H1 (cell line): ENCODE data around the gene TELO2. TPM values are rescaled to one million over a fixed set of nuclear protein-coding genes. Genes with fewer than 3 reads are reported as not detected.
A peak's percentile ranks its signal among the peaks of the same experiment; 100 is the strongest.

Experiments used
- CTCF ChIA-PET: fragments of 300-600 bp; sonication (Branson Sonifier 250); formaldehyde crosslinking; loops from one replicate; lab custom pipeline; 2021; ENCODE audit not compliant: partially characterized antibody; lab: Charles Lee
- POLR2A ChIA-PET: fragments of 300-600 bp; sonication (Branson Sonifier 250); formaldehyde crosslinking; loops from one replicate; lab custom pipeline; 2021; ENCODE audit warnings: inconsistent platforms; ENCODE audit not compliant: partially characterized antibody; lab: Charles Lee
- DNase-seq, 2 experiments: peaks; one replicate each; pipeline versions ENCODE4 v3.0.0 to v3.0.0-alpha.2; 2010 to 2022; ENCODE audit warnings: low spot score in 2 of 2, low read depth in 1 of 2, mixed read lengths in 1 of 2
- FAIRE-seq: peaks from 2 replicates; lab custom pipeline; 2011; peaks lifted over from hg19 to GRCh38; lab: Jason Lieb, UNC
- H2AFZ ChIP-seq: 2 replicates; pipeline ENCODE4 v1.8.1; 2012; ENCODE audit warnings: low read length, inconsistent platforms
- H2AK5ac ChIP-seq: 2 replicates; pipeline ENCODE4 v1.6.1; 2013; ENCODE audit warnings: low read depth, low read length
- H2BK120ac ChIP-seq: replicated peaks from 2 replicates; pipeline ENCODE3; 2013; ENCODE audit warnings: low read depth, low read length, inconsistent platforms
- H2BK12ac ChIP-seq: 2 replicates; pipeline ENCODE4 v1.6.1; 2013; ENCODE audit warnings: low read depth, low read length
- H2BK15ac ChIP-seq: 2 replicates; pipeline ENCODE4 v1.6.1; 2013; ENCODE audit warnings: low read length
- H2BK20ac ChIP-seq: 2 replicates; pipeline ENCODE4 v1.6.1; 2013; ENCODE audit warnings: low read length
- H2BK5ac ChIP-seq: 2 replicates; pipeline ENCODE4 v1.6.1; 2013; ENCODE audit warnings: low read depth, low read length
- H3K14ac ChIP-seq: 2 replicates; pipeline ENCODE4 v1.6.1; 2013; ENCODE audit warnings: inconsistent platforms; ENCODE audit not compliant: insufficient read length
- H3K18ac ChIP-seq: 2 replicates; pipeline ENCODE4 v1.6.1; 2013; ENCODE audit warnings: low read length; ENCODE audit errors: extremely low read depth
- H3K23ac ChIP-seq: 2 replicates; pipeline ENCODE4 v1.6.1; 2013; ENCODE audit warnings: inconsistent platforms; ENCODE audit not compliant: insufficient read length
- H3K23me2 ChIP-seq: 2 replicates; pipeline ENCODE4 v1.6.1; 2013; ENCODE audit warnings: low read depth, low read length
- H3K27ac ChIP-seq: 2 replicates; pipeline ENCODE4 v1.6.1; 2011; ENCODE audit warnings: low read depth, low read length, inconsistent platforms
- H3K27me3 ChIP-seq, 4 experiments: replicated peaks in 1 of 4; 1 replicate in 1 of 4; 2 replicates in 3 of 4; pipeline versions ENCODE4 v1.6.1 to v1.8.1; 2011 to 2013; ENCODE audit warnings: low read length in 3 of 4, mild to moderate bottlenecking in 3 of 4, inconsistent platforms in 2 of 4, mixed read lengths in 2 of 4, moderate library complexity in 1 of 4; ENCODE audit not compliant: control insufficient read depth in 3 of 4, insufficient read depth in 3 of 4; ENCODE audit errors: extremely low read depth in 1 of 4
- H3K36me3 ChIP-seq, 4 experiments: 2 replicates each; pipeline versions ENCODE4 v1.6.1 to v1.8.1; 2011 to 2013; ENCODE audit warnings: mild to moderate bottlenecking in 4 of 4, low read length in 3 of 4, moderate library complexity in 2 of 4, control low read depth in 1 of 4, inconsistent platforms in 1 of 4; ENCODE audit not compliant: insufficient read depth in 4 of 4, control insufficient read depth in 2 of 4
- H3K4ac ChIP-seq: replicated peaks from 2 replicates; pipeline ENCODE3; 2013; ENCODE audit warnings: low read length, low read depth, mixed read lengths, inconsistent platforms; ENCODE audit not compliant: insufficient read length
- H3K4me1 ChIP-seq, 4 experiments: replicated peaks in 1 of 4; 1 replicate in 1 of 4; 2 replicates in 3 of 4; pipeline versions ENCODE4 v1.6.1 to v1.8.1; 2011 to 2013; ENCODE audit warnings: low read length in 3 of 4, inconsistent platforms in 2 of 4, mixed read lengths in 1 of 4; ENCODE audit not compliant: insufficient read depth in 4 of 4, control insufficient read depth in 3 of 4
- H3K4me2 ChIP-seq, 2 experiments: 2 replicates each; pipeline versions ENCODE4 v1.6.1 to v1.8.1; 2011 to 2013; ENCODE audit warnings: low read depth in 2 of 2, low read length in 2 of 2, control low read depth in 1 of 2, inconsistent platforms in 1 of 2, mild to moderate bottlenecking in 1 of 2; ENCODE audit not compliant: insufficient read depth in 1 of 2
- H3K4me3 ChIP-seq, 4 experiments: fragments of 200-600, 300-600 bp in 1 of 4; sonication (generic), shearing (Covaris generic), sonication (Bioruptor Twin) in 1 of 4; 2 replicates each; pipeline versions ENCODE4 v1.5.1 to v1.8.1; 2011 to 2016; ENCODE audit warnings: low read length in 4 of 4, low read depth in 3 of 4, control low read depth in 2 of 4, inconsistent platforms in 2 of 4, mild to moderate bottlenecking in 2 of 4, mixed read lengths in 1 of 4, moderate library complexity in 1 of 4; ENCODE audit not compliant: insufficient read depth in 2 of 4; ENCODE audit errors: extremely low read depth in 1 of 4
- H3K56ac ChIP-seq: replicated peaks from 2 replicates; pipeline ENCODE3; 2013; ENCODE audit warnings: low read depth, mild to moderate bottlenecking, mixed read lengths, low read length, inconsistent platforms; ENCODE audit not compliant: insufficient read length
- H3K79me1 ChIP-seq: 2 replicates; pipeline ENCODE4 v1.6.1; 2013; ENCODE audit warnings: low read depth, low read length, control low read depth
- H3K79me2 ChIP-seq, 2 experiments: 2 replicates each; pipeline versions ENCODE4 v1.6.1 to v1.8.1; 2012 to 2013; ENCODE audit warnings: low read length in 2 of 2, mild to moderate bottlenecking in 2 of 2, inconsistent platforms in 1 of 2; ENCODE audit not compliant: insufficient read depth in 2 of 2, control insufficient read depth in 1 of 2
- H3K9ac ChIP-seq, 4 experiments: replicated peaks in 1 of 4; 1 replicate in 1 of 4; 2 replicates in 3 of 4; pipeline versions ENCODE4 v1.6.1 to v1.8.1; 2011 to 2013; ENCODE audit warnings: low read depth in 3 of 4, low read length in 3 of 4, control low read depth in 2 of 4, mild to moderate bottlenecking in 2 of 4, moderate library complexity in 2 of 4, inconsistent platforms in 1 of 4; ENCODE audit errors: extremely low read depth in 1 of 4
- H3K9me3 ChIP-seq, 2 experiments: 2 replicates each; pipeline versions ENCODE4 v1.6.1 to v1.8.1; 2012 to 2013; ENCODE audit warnings: mild to moderate bottlenecking in 2 of 2, moderate library complexity in 2 of 2, control low read depth in 1 of 2, inconsistent platforms in 1 of 2, low read depth in 1 of 2, low read length in 1 of 2, mixed read lengths in 1 of 2; ENCODE audit not compliant: insufficient read depth in 2 of 2
- H4K20me1 ChIP-seq, 2 experiments: replicated peaks in 1 of 2; 2 replicates each; pipeline versions ENCODE3 to v1.8.1; 2011 to 2013; ENCODE audit warnings: inconsistent platforms in 2 of 2, low read length in 2 of 2, mild to moderate bottlenecking in 1 of 2; ENCODE audit not compliant: insufficient read depth in 2 of 2, control insufficient read depth in 1 of 2
- H4K5ac ChIP-seq: 2 replicates; pipeline ENCODE4 v1.6.1; 2013; ENCODE audit warnings: low read length, low read depth, mixed read lengths, inconsistent platforms; ENCODE audit not compliant: insufficient read length
- H4K8ac ChIP-seq: 2 replicates; pipeline ENCODE4 v1.8.0; 2013; ENCODE audit warnings: mild to moderate bottlenecking, moderate library complexity, low read length, inconsistent platforms; ENCODE audit not compliant: insufficient read depth; ENCODE audit errors: extremely low read depth
- H4K91ac ChIP-seq: replicated peaks from 2 replicates; pipeline ENCODE3; 2013; ENCODE audit warnings: low read length, mixed read lengths, inconsistent platforms; ENCODE audit not compliant: insufficient read length
- MAFK ChIP-seq: IDR thresholded peaks from 2 replicates; pipeline ENCODE4 v1.6.1; 2012; ENCODE audit warnings: low read depth, mild to moderate bottlenecking, improper control_type of control experiment, low read length
- WGBS, 2 experiments: shearing (Covaris generic) in 1 of 2; methylation state at CpG; one replicate each; pipeline versions ENCODE4 v1.1.6 to v1.1.7; 2013 to 2015; ENCODE audit warnings: low lambda C conversion rate in 2 of 2, mixed read lengths in 2 of 2, inconsistent platforms in 1 of 2, low coverage in 1 of 2, missing lambda C conversion rate in 1 of 2; ENCODE audit not compliant: insufficient replicate concordance in 2 of 2, insufficient coverage in 1 of 2, insufficient read length in 1 of 2; ENCODE audit errors: extremely low coverage in 1 of 2, missing lambda C conversion rate in 1 of 2; 5-methylcytosine and 5-hydroxymethylcytosine counted together
- polyA plus RNA-seq, 7 experiments: library from polyadenylated mRNA; depleted of rRNA in 3 of 7; stranded (reverse) in 5 of 7; unstranded in 2 of 7; fragments of >200 nt in 5 of 7; fragments of 200-250 nt in 2 of 7; gene quantifications; 1 replicate in 5 of 7; 2 replicates in 1 of 7; 4 replicates in 1 of 7; pipeline versions ENCODE4 v1.2.1 to v1.2.3, GENCODE V29; 2011 to 2013; ENCODE audit warnings: missing spikeins in 2 of 7, mixed read lengths in 2 of 7
- total RNA-seq: library from RNA; stranded (reverse); fragmentation: NEBNext Ultra II Directional; extraction: Animal tissue kit (Norgen Biotek cat#: 25700); gene quantifications from 2 replicates; pipeline ENCODE4 v1.2.1, GENCODE V29; 2021

Gene TELO2
- total and polyA plus RNA-seq, 2 of the 8 experiments (the other 6 are each of a cell fraction or from before 2014, with no cell fraction given): 39.3 to 64.8 TPM

DNA sequence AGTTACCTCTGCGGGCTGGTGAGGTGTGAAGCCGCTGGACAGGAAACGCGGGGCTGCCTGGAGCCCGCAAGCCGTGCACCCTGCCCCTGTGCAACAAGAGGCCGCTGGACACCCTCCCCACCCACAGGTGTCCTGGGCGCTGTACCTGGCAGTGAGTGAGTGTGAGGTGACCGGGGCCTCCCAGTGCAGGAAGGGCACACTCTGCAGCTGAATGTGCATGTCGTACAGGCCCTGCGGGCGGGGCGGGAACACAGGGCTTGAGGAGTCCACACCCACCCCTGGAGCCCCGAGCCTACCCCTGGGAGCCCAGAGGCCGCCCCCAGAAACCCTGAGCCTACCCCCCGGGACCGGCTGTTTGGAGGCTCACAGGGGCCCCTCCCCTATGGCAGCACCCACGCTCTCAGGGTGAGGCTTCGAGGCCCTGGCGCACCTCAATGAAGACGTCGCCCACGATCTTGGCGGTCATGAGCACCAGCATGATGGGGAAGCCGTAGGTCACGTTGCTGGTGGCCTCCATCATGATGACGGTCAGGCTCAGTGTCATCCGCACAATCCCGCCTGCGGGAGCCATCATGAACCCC lies 44.5 kb upstream of the TELO2 start:
- H3K79me1 ChIP-seq: no peaks in the 10 kb centered on the region
- no peak for TF ChIP-seq MAFK
- no peak overlapping the region for H2AK5ac ChIP-seq
- peaks cover 2 to 13% of the 10 kb centered on the region in 2 experiments for H4K20me1 ChIP-seq
- H3K4me3 ChIP-seq: no peak overlapping the region
- H2AFZ ChIP-seq: no peak overlapping the region
- ChIA-PET POLR2A (interaction anchor here (0.6 kb wide), 1 partner anchor 59 kb away, joined by 4 read pairs; no protein-coding TSS in a partner anchor), CTCF (interaction anchor here (0.8 to 1.4 kb wide), 2 partner anchors 11 to 17 kb away, joined by 3 read pairs; no protein-coding TSS in a partner anchor)
- no peaks in the 10 kb centered on the region for H3K27me3 ChIP-seq
- no peak overlapping the region for H3K4me2 ChIP-seq
- WGBS, 2 experiments: 93% methylated on average over 14 of the region's 30 CpGs; no CpG with 5 or more reads in 1 of the 2 experiments
- no peak overlapping the region for H3K14ac ChIP-seq
- H3K18ac ChIP-seq: no peak overlapping the region
- no peak overlapping the region for H3K23ac ChIP-seq
- no peaks in the 10 kb centered on the region for H3K9me3 ChIP-seq
- H2BK120ac ChIP-seq: no peak overlapping the region
- no peak overlapping the region for H2BK20ac ChIP-seq
- no peak for FAIRE-seq
- H3K56ac ChIP-seq: no peak overlapping the region
- no peak overlapping the region for H3K9ac ChIP-seq
- H3K4me1 ChIP-seq: no peaks in the 10 kb centered on the region
- H3K27ac ChIP-seq: no peak overlapping the region
- peak overlapping the region; percentile 45 for H4K8ac ChIP-seq
- no peaks in the 10 kb centered on the region for H3K79me2 ChIP-seq
- no peak overlapping the region for H2BK15ac ChIP-seq
- no peak for DNase-seq
- H3K23me2 ChIP-seq: no peaks in the 10 kb centered on the region
- H3K36me3 ChIP-seq: peaks cover 0 to 31% (median 8%) of the 10 kb centered on the region in 4 experiments; a peak in 4 of 8 replicates
- H3K4ac ChIP-seq: no peak overlapping the region
- H4K91ac ChIP-seq: no peak overlapping the region
- H2BK12ac ChIP-seq: no peak overlapping the region
- no peak overlapping the region for H4K5ac ChIP-seq
- H2BK5ac ChIP-seq: no peak overlapping the region; the same call in 1 of the 2 replicates
